ENCODE data around the gene ANKRA2.
"Not testable (repeated sequence)": the region's sequence is repeated elsewhere in the genome, so short reads cannot be mapped to it uniquely, and the experiment has no call there.

ANKRA2 gene

DNA sequence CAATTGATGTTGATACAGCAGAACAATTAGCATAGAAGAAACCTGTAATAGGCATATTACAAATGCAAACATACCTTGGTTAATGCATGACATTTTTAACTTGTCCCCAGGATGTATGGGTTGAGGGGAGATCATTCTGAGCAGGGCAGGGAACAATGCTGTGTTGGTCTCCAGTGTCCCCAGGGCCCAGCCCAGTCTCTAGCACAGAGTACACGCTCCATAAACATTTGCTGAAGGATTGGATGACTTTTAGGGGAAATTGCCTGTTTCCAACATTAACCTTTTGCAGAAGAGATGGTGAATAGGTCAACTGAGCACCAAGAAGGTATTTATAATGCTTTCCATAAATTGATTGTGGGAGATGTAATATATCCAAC is 20.0 kb downstream of the ANKRA2 start:
- DNase-seq = no peak

DNA sequence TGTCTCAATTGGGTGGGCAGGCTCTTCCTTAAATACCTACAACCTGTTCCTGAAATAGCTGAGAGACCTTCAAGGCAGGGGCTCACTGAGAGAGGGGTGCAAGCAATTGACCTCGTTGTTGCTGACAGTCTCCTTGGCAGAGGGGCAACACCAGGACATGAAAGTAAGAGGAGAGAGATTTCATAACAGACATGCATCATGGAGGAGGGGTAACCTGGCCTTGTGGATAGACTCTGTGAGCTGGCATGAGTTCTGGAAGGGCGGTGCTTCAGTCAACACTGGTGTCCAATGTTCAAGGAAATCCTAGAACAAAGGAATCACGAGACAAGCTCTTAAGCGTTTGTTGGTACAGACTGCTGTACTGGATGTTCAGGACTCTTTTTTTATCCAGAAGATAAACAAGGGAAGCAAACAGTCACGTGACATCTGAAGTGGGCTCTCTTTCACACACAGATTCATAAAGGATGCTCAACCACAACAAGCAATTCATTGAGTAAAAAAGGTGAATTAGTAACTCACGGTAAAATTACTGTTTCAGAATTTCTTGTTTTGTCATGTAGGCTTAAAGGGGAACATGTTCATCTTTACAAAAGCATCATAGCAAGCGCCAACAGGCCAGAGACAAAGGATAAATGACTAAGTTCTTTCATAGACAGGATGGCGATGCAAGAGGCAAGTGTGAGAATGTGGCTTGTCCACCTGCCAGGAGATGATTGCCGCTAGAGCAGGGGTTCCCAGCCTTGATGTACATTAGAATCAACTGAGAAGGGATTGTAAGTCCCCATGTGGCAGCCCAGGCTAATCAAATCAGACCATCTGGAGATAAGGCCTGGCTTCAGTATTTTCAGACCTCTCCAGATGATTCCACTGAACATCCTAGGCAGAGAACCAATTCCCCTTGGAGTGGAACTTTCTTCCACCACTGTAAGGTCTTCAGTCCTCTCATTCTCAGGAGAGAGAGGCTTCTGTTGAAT is 20.7 kb downstream of the ANKRA2 start:
- DNase-seq = no peak

DNA sequence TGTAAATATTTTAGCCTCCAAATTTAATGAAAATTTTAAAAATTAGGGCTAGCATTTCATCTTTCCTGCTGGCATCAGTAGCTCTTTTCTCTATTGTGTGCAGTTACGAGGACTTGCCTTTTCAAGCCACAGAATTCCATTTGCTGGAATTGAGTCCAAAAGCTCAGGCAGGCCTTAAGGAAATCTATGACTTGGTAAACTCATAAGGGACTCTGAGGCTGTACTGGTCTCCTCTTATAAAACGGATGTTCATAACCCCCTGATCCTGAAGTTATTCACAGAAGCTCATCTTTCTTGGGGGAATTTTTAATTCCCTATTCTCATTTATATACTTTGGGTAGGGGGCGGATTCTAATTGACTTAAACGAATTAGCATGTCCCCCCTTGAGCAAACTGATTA is 23.4 kb downstream of the ANKRA2 start:
- no peak for DNase-seq

DNA sequence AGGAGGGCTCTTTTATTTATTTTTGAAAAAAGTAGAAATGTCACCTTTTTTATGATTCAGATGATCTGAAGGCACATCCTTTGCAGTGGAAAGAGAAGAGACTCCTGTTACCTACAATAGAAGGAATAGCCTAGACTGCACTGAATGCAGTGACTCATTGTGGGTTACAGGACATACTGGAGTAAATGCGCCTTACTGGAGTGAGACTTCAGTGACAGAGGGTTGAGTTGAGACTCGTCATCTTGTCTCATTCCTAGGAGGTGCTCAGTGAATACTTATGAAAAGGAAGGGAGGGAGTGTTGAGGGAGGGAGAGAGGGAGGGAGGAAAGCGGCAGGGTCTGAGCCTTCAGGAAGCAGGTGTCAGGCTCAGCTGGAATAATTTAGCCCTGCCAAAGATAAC is 25.2 kb downstream of the ANKRA2 start:
- DNase-seq = peak; percentile 68

DNA sequence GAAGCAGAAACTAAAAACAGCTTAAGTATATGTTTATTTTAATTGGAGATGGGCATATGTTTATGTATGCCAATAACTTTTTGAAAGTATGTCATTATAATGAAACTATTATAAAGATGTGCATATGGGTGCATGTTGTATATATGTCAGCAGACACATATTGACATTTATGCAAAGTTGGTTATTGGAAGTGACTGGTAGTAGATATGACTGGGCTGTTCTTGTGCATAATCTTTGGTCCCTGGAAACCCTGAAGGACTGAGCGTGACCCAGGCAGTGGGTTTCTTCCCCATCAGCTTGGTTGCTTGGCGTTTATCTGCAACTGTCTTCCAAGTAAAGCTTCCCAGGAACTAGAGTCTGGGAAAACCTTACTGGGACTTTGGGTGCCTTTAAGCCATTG is 25.7 kb downstream of the ANKRA2 start:
- DNase-seq = no peak

DNA sequence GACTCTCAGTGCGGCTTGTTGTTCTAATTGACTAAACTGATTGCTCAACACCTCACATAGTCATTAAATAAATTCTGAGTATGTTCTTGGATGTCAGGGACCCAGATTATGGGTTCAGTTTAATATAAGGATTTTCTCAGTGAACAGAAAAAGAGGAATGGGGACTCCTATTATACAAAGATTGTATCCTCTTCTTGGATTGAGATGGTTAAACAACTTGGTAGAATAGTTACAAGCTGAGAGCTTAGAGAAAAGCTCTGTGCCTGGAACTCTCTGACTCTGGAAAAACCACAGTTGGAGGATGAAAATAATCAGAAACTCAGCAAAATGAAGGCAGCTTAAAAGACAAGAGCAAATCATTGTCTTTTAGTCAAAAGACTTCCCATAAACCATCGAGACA is 30.5 kb downstream of the ANKRA2 start:
- DNase-seq = no peak

DNA sequence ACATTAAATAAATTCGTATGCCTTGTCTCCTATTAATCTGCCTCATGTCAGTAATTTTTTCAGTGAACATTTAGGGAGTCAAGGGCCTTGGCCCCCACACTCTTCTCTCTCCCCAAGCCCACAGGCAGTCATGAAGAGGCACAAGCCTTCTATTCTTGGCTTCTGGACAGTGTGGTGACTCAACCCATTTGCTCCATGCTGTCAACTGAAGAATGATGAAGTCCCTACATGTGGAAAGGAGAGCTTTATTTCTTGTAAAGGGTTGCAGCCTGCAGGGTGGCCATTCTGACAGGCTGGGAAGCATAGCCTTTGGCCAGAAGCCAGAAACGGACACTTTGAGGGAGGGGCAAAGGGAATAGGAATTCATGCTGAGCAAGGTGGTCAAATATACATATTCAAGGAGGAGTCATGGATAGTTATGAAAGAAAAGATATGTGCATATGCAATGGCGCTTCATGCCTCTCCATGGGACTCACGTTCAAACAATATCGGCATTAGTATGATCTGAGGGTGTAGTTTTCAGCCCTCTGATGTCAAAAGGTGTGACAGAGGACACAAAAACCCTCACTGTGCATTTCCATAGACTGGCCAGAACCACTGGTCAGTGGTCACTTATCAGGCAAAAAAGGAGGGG is 31.3 kb downstream of the ANKRA2 start:
- DNase-seq = no peak

DNA sequence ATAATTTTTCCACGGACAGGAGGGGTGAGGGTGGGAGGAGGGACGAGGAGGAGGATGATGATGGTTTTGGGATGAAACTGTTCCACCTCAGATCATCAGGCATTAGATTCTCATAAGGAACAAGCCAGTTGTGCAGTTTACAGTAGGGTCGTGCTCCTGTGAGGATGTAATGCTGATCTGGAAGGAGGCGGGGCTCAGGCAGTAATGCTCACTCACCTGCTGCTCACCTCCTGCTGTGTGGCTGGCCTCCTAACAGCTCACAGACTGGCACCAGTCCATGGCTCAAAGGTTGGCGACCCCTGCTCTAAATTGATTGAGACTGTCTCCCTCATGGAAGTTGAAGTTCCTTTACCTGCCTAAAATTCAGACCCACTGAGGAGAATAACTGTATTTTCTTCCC is 33.2 kb downstream of the ANKRA2 start:
- DNase-seq = no peak

DNA sequence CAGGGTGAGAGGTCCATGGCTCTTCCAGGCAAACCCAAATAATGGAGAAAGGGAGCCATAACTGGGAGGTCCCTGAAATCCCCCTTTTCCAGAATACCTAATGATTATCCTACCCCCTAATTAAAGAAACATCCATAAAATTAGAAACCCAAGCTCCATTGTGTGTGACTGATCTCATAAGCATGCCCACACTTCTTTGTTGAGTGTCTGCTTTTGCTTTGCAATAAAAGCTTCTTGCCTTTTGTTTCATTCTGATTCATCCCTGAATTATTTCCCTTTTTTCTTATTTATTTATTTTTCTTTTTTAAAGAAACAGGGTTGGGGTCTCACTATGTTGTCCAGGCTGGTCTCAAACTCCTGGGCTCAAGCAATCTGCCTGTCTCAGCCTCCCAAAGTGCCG is 34.1 kb downstream of the ANKRA2 start:
- DNase-seq = no peak

DNA sequence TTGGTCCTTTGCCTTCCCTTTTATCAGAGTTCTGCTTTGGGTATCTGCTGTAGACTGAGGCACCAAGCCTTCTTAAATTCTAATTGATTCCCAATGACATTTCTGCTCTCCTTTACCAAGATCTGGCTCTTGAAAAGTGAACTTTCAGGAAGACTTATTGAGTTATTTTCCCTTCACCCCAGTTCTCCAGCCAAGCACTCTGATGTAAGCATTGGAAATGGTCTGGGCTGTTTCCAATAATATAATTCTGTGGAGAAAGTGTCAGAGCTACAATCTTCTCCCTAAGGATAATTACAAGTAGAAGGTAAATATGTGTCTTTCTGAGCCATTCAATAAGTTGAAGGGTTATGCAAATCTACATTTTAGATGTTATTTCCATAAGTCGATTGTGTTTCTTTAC is 36.4 kb downstream of the ANKRA2 start:
- no peak for DNase-seq

DNA sequence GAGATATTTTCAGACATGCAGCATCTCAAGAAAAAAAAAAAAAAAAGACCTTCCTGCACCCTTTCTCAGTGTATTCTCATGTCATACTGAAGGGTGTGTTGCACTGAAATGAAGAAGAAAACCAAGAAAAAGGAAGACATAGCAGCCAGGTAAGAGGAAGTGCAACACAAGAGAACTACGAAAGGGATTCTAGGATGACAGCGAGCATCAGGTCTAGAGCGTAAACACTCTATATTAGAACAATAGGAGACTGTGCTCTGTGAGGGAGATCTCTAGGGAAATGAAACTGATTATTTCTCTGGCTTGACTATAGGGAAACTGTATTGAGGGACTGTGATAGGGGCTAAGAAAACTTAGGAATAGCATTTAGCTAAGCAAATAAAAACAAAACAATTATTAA is 37.2 kb downstream of the ANKRA2 start:
- DNase-seq = no peak

DNA sequence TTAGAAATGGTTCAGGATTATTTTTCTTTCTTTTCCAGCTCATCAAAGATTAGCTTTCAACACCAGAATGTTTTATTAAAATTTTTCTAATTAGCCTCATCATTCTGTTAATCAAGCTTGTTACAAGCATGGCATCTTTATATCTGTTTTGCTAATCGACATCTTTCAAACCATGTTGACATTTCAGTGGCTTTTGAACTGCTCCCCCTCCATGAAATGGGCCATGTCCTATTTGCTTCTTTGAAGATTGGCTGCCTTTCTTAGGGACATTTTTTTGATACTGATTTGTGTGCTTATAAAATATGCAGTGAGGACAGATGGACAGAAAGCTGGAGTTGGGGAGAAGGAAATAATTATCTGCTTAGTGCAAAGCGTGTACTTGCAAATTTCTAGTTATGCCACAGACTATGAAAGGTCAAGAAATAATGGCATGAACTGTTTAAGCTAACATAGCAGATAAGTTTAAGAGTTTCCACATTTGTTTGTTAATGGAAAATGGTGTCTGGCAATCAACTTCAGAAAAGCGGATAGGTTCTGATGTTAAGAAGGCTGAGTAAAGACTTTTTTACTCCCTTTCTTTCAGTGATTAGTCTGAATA is 39.7 kb downstream of the ANKRA2 start:
- no peak for DNase-seq

DNA sequence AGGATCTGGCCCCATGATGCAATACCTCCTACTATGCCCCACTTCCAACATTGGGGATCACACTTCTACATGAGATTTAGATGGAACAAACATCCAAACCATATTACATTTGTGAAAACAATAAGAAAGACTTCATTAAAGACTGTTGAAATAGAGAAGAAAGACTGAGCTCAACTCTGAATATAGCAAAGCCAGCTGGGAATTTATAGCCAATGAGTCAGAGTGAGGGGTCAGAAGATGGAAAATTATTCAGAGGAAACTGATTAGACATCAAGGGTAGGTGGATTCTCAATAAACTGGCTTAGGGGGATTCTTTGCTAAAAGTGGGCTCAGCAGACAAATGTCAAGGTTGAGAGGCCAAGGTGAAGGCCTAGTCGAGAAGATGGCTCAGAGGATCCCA is 41.6 kb downstream of the ANKRA2 start:
- DNase-seq = peak; percentile 21

DNA sequence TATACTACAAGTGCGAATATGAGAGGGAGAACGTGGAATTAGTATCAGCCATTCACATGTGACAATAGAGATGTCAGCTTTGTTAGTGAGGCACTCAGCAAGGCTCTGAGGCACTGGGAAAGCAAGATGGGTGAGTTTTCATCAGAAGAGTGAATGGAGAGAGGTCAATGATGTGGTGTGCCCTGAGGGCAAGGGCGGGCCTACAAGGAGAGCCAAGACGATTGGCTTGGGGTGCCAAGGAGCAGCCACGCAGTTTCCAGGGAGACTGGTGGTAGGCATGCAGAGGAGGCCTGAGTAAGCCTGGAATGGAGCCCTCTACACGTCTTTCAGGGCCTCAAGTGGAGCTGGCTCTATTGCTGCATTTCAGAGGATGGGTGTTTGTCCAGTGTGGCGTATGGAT is 42.5 kb downstream of the ANKRA2 start:
- DNase-seq = no peak

DNA sequence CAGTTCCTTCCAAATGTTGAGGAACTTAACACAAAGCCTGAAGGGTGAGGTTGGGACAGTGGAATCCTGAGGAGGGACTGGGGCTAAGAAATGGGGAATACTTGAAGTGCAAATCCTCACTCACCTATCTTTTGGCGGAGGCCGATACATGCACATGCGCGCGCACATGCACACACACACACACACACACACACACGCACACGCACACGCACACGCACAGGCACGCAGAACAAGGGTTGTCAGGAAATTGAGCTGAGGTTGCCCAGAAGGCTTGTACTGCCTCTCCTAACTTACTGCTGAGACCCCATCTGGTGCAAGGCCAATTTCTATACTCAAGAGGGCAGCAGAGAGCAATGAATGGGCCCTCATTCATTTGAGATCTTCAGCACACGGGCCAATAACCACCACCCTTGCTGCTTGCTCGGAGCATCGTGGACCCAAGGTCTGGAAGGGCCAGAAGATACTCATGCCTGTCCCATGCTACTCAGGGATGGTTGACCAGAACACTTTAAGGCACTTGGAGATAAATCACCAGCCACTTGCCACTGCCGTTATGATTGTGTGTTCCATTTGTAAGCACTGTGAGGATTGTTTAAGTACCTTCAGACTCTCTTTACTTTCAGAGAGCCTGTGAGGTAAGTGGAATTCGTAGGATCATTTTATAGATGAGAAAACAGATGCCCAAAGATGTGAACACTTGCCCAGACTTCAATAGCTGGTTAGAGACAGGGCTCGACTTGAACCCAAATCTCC is 45.7 kb downstream of the ANKRA2 start:
- peak; percentile 83 for DNase-seq

DNA sequence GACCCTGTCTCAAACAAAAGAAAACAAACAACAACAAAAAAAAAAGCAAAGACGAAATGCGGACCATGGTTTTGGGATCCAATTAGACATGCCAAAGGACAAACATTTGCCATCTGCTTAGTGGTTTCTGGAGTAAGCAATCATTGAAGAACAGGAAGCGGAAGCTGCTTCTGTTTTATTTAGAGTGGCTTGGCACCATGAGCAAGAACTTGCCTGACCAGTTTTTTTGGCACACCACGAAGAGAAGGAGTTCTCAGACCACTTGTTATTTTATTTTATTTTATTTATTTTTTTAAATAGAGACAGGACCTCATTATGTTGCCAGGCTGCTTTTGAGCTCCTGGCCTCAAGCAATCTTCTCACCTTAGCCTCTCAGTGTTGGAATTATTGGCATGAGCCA is 50.2 kb downstream of the ANKRA2 start:
- no peak for DNase-seq

DNA sequence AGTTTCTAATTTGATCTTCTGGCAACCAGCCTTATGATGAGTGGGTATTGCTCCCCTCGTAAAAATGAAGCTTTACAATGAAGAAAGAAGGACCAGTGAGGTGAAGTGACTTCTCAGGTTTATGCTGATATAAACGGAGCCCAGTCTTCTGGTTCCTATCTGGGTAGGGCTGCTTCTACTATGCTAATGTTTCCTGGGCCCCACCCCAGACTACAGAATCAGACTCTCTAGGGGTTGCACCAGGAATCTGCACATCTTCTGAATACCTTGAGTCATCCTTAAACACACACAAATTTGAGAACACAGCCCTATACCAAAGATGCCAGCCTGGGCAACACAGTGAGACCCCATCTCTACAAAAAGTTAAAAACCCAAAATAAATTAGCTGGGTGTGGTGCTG is 51.0 kb downstream of the ANKRA2 start:
- DNase-seq = no peak

DNA sequence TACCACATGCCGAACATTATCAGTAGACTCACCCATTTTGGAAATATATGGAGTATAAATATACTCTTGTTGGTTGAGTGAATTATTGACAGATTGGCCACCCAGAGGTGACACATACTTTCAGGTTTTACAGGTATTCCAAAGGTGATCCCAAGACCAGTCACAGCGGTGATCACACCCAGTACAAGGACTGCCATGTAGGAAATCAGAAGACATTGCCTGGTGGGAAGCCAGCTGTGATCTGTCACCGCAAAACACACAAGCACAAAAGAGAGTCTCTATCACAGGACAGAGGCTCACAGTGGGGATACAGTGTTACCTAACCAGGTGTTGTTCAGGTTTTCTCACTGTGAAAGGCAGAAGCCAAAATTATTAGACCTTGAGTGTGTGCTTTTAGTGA is 51.4 kb downstream of the ANKRA2 start:
- no peak for DNase-seq

DNA sequence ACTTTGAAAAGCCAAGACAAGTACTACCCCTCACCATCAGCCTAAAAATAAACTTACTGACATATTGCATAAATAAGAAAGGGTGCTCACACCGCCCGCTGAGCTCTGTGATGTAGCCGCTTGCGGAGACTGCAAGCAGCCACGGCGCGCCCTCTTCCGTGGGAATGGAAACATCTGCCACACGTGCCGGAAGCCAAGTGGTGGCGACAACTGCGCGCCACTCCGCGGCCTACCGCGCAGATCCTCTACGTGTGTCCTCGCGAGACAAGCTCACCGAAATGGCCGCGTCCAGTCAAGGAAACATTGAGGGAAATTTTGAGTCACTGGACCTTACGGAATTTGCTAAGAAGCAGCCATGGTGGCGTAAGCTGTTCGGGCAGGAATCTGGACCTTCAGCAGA is 56.9 kb downstream of the ANKRA2 start:
- DNase-seq = not testable (repeated sequence)

DNA sequence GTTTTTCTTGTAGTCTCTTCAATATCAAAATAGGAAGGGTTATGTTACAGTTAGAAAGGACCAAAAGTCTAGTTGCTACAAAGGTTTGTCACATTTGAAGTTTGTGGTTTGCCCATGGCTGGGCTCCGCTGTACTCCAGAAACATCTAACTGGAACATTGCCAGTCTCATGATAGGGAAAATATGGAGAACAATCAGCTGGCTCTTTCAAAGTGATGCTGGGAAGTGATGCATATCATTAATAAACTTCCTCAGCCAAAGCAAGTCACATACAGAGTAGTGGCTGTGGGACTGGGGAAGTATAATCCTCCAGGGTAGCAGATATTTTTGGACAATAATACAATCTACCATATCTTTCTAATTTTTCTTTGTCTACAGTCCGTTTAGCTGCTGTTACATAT is 58.4 kb downstream of the ANKRA2 start:
- DNase-seq = no peak

DNA sequence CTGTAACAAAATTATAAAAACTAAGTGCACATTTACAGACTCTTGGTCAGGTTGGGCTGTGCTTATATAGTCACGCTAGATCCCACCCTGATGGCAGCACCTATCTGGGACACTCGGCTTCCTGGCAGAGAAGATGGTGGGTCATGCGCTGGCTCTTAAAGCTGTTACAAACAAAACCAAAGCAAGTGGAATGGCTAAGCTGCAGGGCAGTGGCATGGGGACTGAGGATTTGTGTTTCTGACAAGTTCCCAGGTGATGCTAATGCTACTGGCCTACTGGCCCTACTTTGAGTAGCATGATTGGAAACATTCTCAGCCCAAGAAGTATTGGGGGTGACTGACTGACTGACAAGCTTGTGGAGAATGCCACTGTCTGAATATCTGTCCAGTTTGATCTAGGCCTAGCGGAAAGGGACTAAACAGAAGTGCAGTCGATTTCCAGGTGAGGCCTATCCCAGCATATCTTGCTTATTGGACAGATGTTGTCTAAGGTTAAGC is 58.9 kb downstream of the ANKRA2 start:
- DNase-seq = no peak

Measured in fibroblast of skin of right quadriceps (primary cell).